Measurements from ENCODE around the gene FCHO1. TPM values are rescaled to one million over a fixed set of nuclear protein-coding genes. Genes with fewer than 3 reads are reported as not detected.

Gene FCHO1
- total RNA-seq, 4 donors from 2014 or later: under 0.01 to 3.8 (median 1.4) TPM; not detected in 1

DNA sequence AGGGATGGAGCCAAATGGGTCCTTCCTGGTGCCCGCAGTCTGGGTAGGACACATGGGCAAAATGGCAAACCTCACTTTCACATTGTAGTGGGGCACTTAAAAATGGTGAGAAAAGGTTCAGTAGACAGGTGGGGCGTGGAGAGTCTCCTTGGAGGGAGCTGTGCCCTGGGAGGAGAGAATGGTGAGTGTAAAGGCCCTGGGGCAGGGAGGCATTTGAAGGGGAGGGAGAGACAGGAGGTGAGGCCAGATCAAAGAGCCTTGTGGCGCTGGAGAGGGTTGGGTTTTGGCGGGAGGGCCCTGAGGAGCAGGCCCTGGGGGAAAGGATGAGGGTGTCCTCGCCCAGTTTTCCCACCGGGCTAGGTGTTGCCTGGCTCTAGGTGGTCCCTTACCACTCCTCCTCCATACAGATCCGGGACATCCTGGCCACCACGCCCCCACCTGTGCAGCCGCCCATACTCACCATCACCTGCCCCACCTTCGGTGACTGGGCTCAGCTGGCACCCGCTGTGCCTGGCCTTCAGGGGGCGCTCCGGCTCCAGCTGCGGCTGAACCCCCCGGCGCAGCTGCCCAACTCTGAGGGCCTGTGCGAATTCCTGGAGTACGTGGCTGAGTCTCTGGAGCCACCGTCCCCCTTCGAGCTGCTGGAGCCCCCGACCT is 25.7 kb upstream of the FCHO1 start:
- intact Hi-C loops (cut with DNase I; ENCODE audit: low total_unique reads): no loop called here
- Histone ChIP-seq H3K4me1 (peaks cover 0 to 12% of the 10 kb centered on the region in 2 donors), H3K36me3 (no peaks in the 10 kb centered on the region), H3K9me3 (no peaks in the 10 kb centered on the region), H3K27me3 (no peaks in the 10 kb centered on the region), H3K4me3 (no peak overlapping the region), H3K27ac (no peak overlapping the region)
- no peak for TF ChIP-seq POLR2A (IDR thresholded peaks at IDR 0.05)
- TF ChIP-seq, protein P1, sequence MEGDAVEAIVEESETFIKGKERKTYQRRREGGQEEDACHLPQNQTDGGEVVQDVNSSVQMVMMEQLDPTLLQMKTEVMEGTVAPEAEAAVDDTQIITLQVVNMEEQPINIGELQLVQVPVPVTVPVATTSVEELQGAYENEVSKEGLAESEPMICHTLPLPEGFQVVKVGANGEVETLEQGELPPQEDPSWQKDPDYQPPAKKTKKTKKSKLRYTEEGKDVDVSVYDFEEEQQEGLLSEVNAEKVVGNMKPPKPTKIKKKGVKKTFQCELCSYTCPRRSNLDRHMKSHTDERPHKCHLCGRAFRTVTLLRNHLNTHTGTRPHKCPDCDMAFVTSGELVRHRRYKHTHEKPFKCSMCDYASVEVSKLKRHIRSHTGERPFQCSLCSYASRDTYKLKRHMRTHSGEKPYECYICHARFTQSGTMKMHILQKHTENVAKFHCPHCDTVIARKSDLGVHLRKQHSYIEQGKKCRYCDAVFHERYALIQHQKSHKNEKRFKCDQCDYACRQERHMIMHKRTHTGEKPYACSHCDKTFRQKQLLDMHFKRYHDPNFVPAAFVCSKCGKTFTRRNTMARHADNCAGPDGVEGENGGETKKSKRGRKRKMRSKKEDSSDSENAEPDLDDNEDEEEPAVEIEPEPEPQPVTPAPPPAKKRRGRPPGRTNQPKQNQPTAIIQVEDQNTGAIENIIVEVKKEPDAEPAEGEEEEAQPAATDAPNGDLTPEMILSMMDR (IDR thresholded peaks at IDR 0.05): no peak
- DNase-seq: no peak

DNA sequence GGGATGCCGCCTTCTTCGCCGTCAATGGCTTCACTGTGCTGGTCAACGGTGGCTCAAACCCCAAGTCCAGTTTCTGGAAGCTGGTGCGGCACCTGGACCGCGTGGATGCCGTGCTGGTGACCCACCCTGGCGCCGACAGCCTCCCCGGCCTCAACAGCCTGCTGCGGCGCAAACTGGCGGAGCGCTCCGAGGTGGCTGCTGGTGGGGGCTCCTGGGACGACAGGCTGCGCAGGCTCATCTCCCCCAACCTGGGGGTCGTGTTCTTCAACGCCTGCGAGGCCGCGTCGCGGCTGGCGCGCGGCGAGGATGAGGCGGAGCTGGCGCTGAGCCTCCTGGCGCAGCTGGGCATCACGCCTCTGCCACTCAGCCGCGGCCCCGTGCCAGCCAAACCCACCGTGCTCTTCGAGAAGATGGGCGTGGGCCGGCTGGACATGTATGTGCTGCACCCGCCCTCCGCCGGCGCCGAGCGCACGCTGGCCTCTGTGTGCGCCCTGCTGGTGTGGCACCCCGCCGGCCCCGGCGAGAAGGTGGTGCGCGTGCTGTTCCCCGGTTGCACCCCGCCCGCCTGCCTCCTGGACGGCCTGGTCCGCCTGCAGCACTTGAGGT is 25.0 kb upstream of the FCHO1 start:
- intact Hi-C loops (cut with DNase I; ENCODE audit: low total_unique reads): no loop called here
- H3K9me3 ChIP-seq: no peaks in the 10 kb centered on the region
- no peak overlapping the region for H3K27ac ChIP-seq
- H3K36me3 ChIP-seq: no peaks in the 10 kb centered on the region
- TF ChIP-seq, protein P1 (IDR thresholded peaks at IDR 0.05): no peak
- no peak for TF ChIP-seq POLR2A (IDR thresholded peaks at IDR 0.05)
- peaks cover 0 to 7% of the 10 kb centered on the region in 2 donors for H3K4me1 ChIP-seq
- H3K4me3 ChIP-seq: no peak overlapping the region
- DNase-seq: no peak
- H3K27me3 ChIP-seq: no peaks in the 10 kb centered on the region

DNA sequence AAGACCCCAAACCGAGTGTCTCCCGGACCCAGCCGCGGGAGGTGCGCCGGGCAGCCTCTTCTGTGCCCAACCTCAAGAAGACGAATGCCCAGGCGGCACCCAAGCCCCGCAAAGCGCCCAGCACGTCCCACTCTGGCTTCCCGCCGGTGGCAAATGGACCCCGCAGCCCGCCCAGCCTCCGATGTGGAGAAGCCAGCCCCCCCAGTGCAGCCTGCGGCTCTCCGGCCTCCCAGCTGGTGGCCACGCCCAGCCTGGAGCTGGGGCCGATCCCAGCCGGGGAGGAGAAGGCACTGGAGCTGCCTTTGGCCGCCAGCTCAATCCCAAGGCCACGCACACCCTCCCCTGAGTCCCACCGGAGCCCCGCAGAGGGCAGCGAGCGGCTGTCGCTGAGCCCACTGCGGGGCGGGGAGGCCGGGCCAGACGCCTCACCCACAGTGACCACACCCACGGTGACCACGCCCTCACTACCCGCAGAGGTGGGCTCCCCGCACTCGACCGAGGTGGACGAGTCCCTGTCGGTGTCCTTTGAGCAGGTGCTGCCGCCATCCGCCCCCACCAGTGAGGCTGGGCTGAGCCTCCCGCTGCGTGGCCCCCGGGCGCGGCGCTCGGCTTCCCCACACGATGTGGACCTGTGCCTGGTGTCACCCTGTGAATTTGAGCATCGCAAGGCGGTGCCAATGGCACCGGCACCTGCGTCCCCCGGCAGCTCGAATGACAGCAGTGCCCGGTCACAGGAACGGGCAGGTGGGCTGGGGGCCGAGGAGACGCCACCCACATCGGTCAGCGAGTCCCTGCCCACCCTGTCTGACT is 24.1 kb upstream of the FCHO1 start:
- no peak for DNase-seq
- TF ChIP-seq POLR2A (IDR thresholded peaks at IDR 0.05): no peak
- TF ChIP-seq, protein P1 (IDR thresholded peaks at IDR 0.05): no peak
- intact Hi-C loops (cut with DNase I; ENCODE audit: low total_unique reads): no loop called here
- Histone ChIP-seq H3K9me3 (no peaks in the 10 kb centered on the region), H3K4me1 (no peaks in the 10 kb centered on the region), H3K4me3 (no peak overlapping the region), H3K27me3 (no peaks in the 10 kb centered on the region), H3K27ac (no peak overlapping the region), H3K36me3 (no peaks in the 10 kb centered on the region)

DNA sequence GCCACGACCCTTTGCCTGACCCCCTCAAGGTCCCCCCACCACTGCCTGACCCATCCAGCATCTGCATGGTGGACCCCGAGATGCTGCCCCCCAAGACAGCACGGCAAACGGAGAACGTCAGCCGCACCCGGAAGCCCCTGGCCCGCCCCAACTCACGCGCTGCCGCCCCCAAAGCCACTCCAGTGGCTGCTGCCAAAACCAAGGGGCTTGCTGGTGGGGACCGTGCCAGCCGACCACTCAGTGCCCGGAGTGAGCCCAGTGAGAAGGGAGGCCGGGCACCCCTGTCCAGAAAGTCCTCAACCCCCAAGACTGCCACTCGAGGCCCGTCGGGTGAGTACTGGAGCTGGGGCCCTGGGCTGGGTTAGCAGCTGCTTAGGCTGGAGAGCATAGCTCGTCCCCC is 23.4 kb upstream of the FCHO1 start:
- Histone ChIP-seq H3K9me3 (no peaks in the 10 kb centered on the region), H3K27ac (no peak overlapping the region), H3K36me3 (no peaks in the 10 kb centered on the region), H3K4me1 (no peaks in the 10 kb centered on the region), H3K27me3 (no peaks in the 10 kb centered on the region), H3K4me3 (no peak overlapping the region)
- DNase-seq: no peak
- TF ChIP-seq POLR2A (IDR thresholded peaks at IDR 0.05): no peak
- TF ChIP-seq, protein P1 (IDR thresholded peaks at IDR 0.05): no peak
- intact Hi-C loops (cut with DNase I; ENCODE audit: low total_unique reads): no loop called here

DNA sequence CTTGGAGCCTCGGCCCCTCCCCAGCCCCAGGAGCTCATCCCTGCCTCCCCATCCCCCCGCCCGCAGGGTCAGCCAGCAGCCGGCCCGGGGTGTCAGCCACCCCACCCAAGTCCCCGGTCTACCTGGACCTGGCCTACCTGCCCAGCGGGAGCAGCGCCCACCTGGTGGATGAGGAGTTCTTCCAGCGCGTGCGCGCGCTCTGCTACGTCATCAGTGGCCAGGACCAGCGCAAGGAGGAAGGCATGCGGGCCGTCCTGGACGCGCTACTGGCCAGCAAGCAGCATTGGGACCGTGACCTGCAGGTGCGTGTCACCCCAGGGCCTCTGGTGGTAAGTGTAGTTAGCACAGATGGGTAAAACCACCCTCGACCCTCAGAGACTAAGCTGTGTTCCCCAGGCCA is 18.1 kb upstream of the FCHO1 start:
- no peak overlapping the region for H3K4me3 ChIP-seq
- H3K27me3 ChIP-seq: no peaks in the 10 kb centered on the region
- H3K9me3 ChIP-seq: no peaks in the 10 kb centered on the region
- TF ChIP-seq, protein P1 (IDR thresholded peaks at IDR 0.05): no peak
- no peak for TF ChIP-seq POLR2A (IDR thresholded peaks at IDR 0.05)
- no peaks in the 10 kb centered on the region for H3K36me3 ChIP-seq
- no peak for DNase-seq
- intact Hi-C loops (cut with DNase I; ENCODE audit: low total_unique reads): no loop called here
- H3K27ac ChIP-seq: no peak overlapping the region
- no peaks in the 10 kb centered on the region for H3K4me1 ChIP-seq

Data from uterus (tissue), 4 donors.